ENCODE results near the gene KRTAP10-8.
"Not testable (repeated sequence)": the region's sequence is repeated elsewhere in the genome, so short reads cannot be mapped to it uniquely, and the experiment has no call there.

DNA sequence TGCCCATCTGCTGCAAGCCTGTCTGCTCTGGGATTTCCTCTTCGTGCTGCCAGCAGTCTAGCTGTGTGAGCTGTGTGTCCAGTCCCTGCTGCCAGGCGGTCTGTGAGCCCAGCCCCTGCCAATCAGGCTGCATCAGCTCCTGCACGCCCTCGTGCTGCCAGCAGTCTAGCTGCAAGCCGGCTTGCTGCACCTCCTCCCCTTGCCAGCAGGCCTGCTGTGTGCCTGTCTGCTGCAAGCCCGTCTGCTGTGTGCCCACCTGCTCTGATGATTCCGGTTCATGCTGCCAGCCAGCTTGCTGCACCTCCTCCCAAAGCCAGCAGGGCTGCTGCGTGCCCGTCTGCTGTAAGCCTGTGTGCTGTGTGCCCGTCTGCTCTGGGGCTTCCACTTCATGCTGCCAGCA lies 10.8 kb upstream of the KRTAP10-8 start:
- TF ChIP-seq, protein P1, sequence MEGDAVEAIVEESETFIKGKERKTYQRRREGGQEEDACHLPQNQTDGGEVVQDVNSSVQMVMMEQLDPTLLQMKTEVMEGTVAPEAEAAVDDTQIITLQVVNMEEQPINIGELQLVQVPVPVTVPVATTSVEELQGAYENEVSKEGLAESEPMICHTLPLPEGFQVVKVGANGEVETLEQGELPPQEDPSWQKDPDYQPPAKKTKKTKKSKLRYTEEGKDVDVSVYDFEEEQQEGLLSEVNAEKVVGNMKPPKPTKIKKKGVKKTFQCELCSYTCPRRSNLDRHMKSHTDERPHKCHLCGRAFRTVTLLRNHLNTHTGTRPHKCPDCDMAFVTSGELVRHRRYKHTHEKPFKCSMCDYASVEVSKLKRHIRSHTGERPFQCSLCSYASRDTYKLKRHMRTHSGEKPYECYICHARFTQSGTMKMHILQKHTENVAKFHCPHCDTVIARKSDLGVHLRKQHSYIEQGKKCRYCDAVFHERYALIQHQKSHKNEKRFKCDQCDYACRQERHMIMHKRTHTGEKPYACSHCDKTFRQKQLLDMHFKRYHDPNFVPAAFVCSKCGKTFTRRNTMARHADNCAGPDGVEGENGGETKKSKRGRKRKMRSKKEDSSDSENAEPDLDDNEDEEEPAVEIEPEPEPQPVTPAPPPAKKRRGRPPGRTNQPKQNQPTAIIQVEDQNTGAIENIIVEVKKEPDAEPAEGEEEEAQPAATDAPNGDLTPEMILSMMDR (IDR thresholded peaks at IDR 0.05 in 4 of 5, conservative IDR thresholded peaks at IDR 0.05 in 1 of 5), result not testable (repeated sequence)
- TF ChIP-seq POLR2A (IDR thresholded peaks at IDR 0.05), result not testable (repeated sequence)

Measured in gastrocnemius medialis (tissue), 4 donors.